A549 (cell line): ENCODE data around the gene TOR2A. TPM values are rescaled to one million over a fixed set of nuclear protein-coding genes. Genes with fewer than 3 reads are reported as not detected.
"Not testable (repeated sequence)": the region's sequence is repeated elsewhere in the genome, so short reads cannot be mapped to it uniquely, and the experiment has no call there.

Experiments
- ATAC-seq, 2 experiments: fragments of 200-7000 bp in 1 of 2; fragments of >200 bp in 1 of 2; cut with Nextera tagmentation in 1 of 2; cut with Tn5 transposase in 1 of 2; 3 replicates each; pipeline versions ENCODE4 v1.8.0 to v1.9.1; 2018 to 2020; ENCODE audit warnings: mild to moderate bottlenecking in 1 of 2, moderate library complexity in 1 of 2
- CTCF ChIA-PET: fragments of 300-600 bp; sonication (Branson Sonifier 250); formaldehyde crosslinking; extraction: SDS; loops from one replicate; lab custom pipeline; 2021; ENCODE audit warnings: antibody characterized with exemption, inconsistent platforms; lab: Yijun Ruan, JAX
- POLR2A ChIA-PET: fragments of 350-600 bp; formaldehyde crosslinking; extraction: SDS; loops from one replicate; lab custom pipeline; 2021; ENCODE audit warnings: antibody characterized with exemption, inconsistent platforms; lab: Yijun Ruan, JAX
- DNase-seq, 2 experiments: peaks; one replicate each; pipeline versions ENCODE4 v3.0.0 to v3.0.0-alpha.2; 2011 to 2016; ENCODE audit warnings: low read depth in 1 of 2, low spot score in 1 of 2
- FAIRE-seq: peaks from 2 replicates; lab custom pipeline; 2011; peaks lifted over from hg19 to GRCh38; lab: Jason Lieb, UNC
- H3K27ac ChIP-seq, 2 experiments: fragments of >200 bp; sonication (Bioruptor Twin); formaldehyde crosslinking; 3 replicates each; pipeline ENCODE4 v1.5.1; 2016 to 2017
- H3K4me1 ChIP-seq: fragments of >200 bp; sonication (Bioruptor Twin); formaldehyde crosslinking; 3 replicates; pipeline ENCODE4 v1.6.1; 2016
- H3K4me2 ChIP-seq: fragments of >200 bp; sonication (Bioruptor Twin); formaldehyde crosslinking; 3 replicates; pipeline ENCODE4 v1.6.1; 2016
- H3K4me3 ChIP-seq: fragments of >200 bp; sonication (Bioruptor Twin); formaldehyde crosslinking; 3 replicates; pipeline ENCODE4 v1.5.1; 2016
- H3K9me3 ChIP-seq: fragments of >200 bp; sonication (Bioruptor Twin); formaldehyde crosslinking; 3 replicates; pipeline ENCODE4 v1.6.1; 2016
- CBX2 ChIP-seq: fragments of 200-600 bp; sonication (generic); IDR thresholded peaks from 2 replicates; pipeline ENCODE4 v1.6.1; 2016; ENCODE audit warnings: low read depth, mild to moderate bottlenecking, borderline replicate concordance
- CEBPB ChIP-seq, 2 experiments: fragments of >200 bp in 1 of 2; sonication (Bioruptor Twin) in 1 of 2; formaldehyde crosslinking in 1 of 2; IDR thresholded peaks; 2 replicates each; pipeline ENCODE4 v1.6.1; 2012 to 2016
- CHD2 ChIP-seq: fragments of 150-350 bp; IDR thresholded peaks from 2 replicates; pipeline ENCODE4 v1.6.1; 2014; ENCODE audit warnings: low read length; ENCODE audit not compliant: partially characterized antibody
- FOSB ChIP-seq: fragments of 250-450 bp; sonication (Bioruptor Pico); IDR thresholded peaks from 2 replicates; pipeline ENCODE4 v1.5.0; 2020; ENCODE audit warnings: mild to moderate bottlenecking, moderate library complexity
- FOSL2 ChIP-seq, 2 experiments: fragments of 450-650 bp in 1 of 2; fragments of >200 bp in 1 of 2; sonication (Bioruptor Twin) in 1 of 2; formaldehyde crosslinking; IDR thresholded peaks; 2 replicates each; pipeline versions ENCODE4 v1.5.0 to v1.6.1; 2016 to 2020; ENCODE audit warnings: mild to moderate bottlenecking in 1 of 2, moderate library complexity in 1 of 2
- GATA3 ChIP-seq: IDR thresholded peaks from 2 replicates; pipeline ENCODE4 v1.6.1; 2012; ENCODE audit warnings: borderline replicate concordance
- HEYL ChIP-seq: fragments of 250-450 bp; sonication (Bioruptor Pico); IDR thresholded peaks from 2 replicates; pipeline ENCODE4 v1.8.0; 2021; ENCODE audit warnings: mild to moderate bottlenecking, moderate library complexity
- HOXB13 ChIP-seq: fragments of 250-450 bp; sonication (Bioruptor Pico); IDR thresholded peaks from 2 replicates; pipeline ENCODE4 v1.5.0; 2020; ENCODE audit warnings: low read depth, mild to moderate bottlenecking, moderate library complexity
- JUNB ChIP-seq: fragments of >200 bp; sonication (Bioruptor Twin); formaldehyde crosslinking; IDR thresholded peaks from 2 replicates; pipeline ENCODE4 v1.6.1; 2016
- MAZ ChIP-seq: fragments of 150-350 bp; IDR thresholded peaks from 2 replicates; pipeline ENCODE4 v1.6.1; 2014; ENCODE audit warnings: antibody characterized with exemption, low read depth, low read length, borderline replicate concordance
- NR3C1 ChIP-seq: fragments of >200 bp; sonication (Bioruptor Twin); formaldehyde crosslinking; IDR thresholded peaks from 3 replicates; pipeline ENCODE4 v1.6.1; 2017
- POLR2A ChIP-seq: IDR thresholded peaks from 2 replicates; pipeline ENCODE4 v1.6.1; 2012; ENCODE audit warnings: mild to moderate bottlenecking, low read length
- RARB ChIP-seq: fragments of 250-450 bp; sonication (Bioruptor Pico); IDR thresholded peaks from 2 replicates; pipeline ENCODE4 v1.8.0; 2021; ENCODE audit warnings: mild to moderate bottlenecking, moderate library complexity
- RCOR1 ChIP-seq: fragments of 150-350 bp; IDR thresholded peaks from 2 replicates; pipeline ENCODE4 v1.6.1; 2014; ENCODE audit warnings: antibody characterized with exemption, low read length, low read depth
- TFCP2L1 ChIP-seq: fragments of 250-450 bp; sonication (Bioruptor Pico); IDR thresholded peaks from 2 replicates; pipeline ENCODE4 v1.5.0; 2021; ENCODE audit warnings: mild to moderate bottlenecking
- TP53 ChIP-seq: fragments of 250-450 bp; sonication (Bioruptor Pico); IDR thresholded peaks from 2 replicates; pipeline ENCODE4 v1.5.0; 2021; ENCODE audit warnings: mild to moderate bottlenecking, moderate library complexity
- ZFP36 ChIP-seq: fragments of 450-650 bp; IDR thresholded peaks from 2 replicates; pipeline ENCODE4 v1.6.1; 2014; ENCODE audit warnings: borderline replicate concordance; ENCODE audit not compliant: partially characterized antibody
- WGBS: methylation state at CpG from one replicate; pipeline ENCODE4 v1.1.6; 2017; ENCODE audit errors: missing lambda C conversion rate; 5-methylcytosine and 5-hydroxymethylcytosine counted together
- polyA plus RNA-seq, 4 experiments: library from polyadenylated mRNA; depleted of rRNA in 3 of 4; stranded (reverse); fragments of >200 nt; fragmentation: RNase III in 1 of 4; extraction: RNeasy Plus Mini Kit Qiagen cat#74134 plus additional on column Dnase treatment in 1 of 4; gene quantifications; 2 replicates in 3 of 4; 3 replicates in 1 of 4; pipeline ENCODE4 v1.2.3, GENCODE V29; 2011 to 2017
- TF ChIP-seq, protein P1 (sequence below): fragments of >200 bp; sonication (Bioruptor Twin); formaldehyde crosslinking; IDR thresholded peaks from 2 replicates; pipeline ENCODE4 v1.6.1; 2016

Gene TOR2A
- polyA plus RNA-seq, 2 of the 4 experiments (the other 2 are of a cell fraction): 4.9 to 9.6 TPM

GRCh38 chr9:127761061-127761460 lies 26.0 kb upstream of the TOR2A start:
- no peak for DNase-seq
- 59% methylated on average over 5 of the region's 5 CpGs for WGBS
- ChIA-PET CTCF (interaction anchor here (0.6 to 15.5 kb wide), 7 partner anchors 23 to 182 kb away, joined by 3 to 157 read pairs (median 5); partner anchors contain the start of genes CDK9, SH2D3C and TOR2A), POLR2A (no interaction called here)
- no peak for TF ChIP-seq HEYL (CRISPR knock-in tag)
- TF ChIP-seq NR3C1: no peak
- TF ChIP-seq CBX2: no peak
- ATAC-seq: 0 out of 6 replicates have a peak, but pooled peaks of 1 of the 2 experiments have one; percentile 12
- no peaks in the 10 kb centered on the region for H3K4me1 ChIP-seq
- no peak overlapping the region for H3K27ac ChIP-seq
- no peak overlapping the region for H3K4me3 ChIP-seq
- H3K9me3 ChIP-seq: no peaks in the 10 kb centered on the region
- FAIRE-seq: no peak
- no peak overlapping the region for H3K4me2 ChIP-seq

DNA sequence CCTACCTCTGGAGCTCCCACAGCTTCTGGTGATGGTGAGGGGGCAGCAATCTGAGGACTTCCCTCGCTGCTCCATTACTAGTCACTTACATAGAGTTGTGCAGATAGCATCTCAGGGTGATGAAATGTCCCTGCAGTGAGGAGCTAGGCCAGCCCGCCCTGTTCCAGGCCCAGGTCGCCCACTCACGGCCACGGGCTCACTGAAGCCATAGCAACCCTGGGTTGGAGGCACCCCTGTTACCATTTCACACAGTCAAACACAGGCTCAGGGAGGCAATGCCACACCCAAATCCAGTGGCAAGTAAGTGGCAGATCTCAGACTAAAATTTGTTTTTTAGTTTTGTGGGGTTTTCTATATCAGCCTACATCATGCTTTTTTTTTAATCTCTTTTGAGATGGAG lies 23.7 kb upstream of the TOR2A start:
- H3K4me3 ChIP-seq: no peak overlapping the region
- no peak overlapping the region for H3K4me2 ChIP-seq
- FAIRE-seq (no peak), ATAC-seq (no peak), DNase-seq (no peak)
- TF ChIP-seq HOXB13 (CRISPR knock-in tag): no peak
- no peak for TF ChIP-seq MAZ
- TF ChIP-seq JUNB: no peak
- no peak for TF ChIP-seq GATA3
- TF ChIP-seq POLR2A: no peak
- no peak for TF ChIP-seq RARB (CRISPR knock-in tag)
- TF ChIP-seq TFCP2L1 (CRISPR knock-in tag): no peak
- no peak for TF ChIP-seq TP53 (CRISPR knock-in tag)
- no peak for TF ChIP-seq RCOR1
- WGBS: 67% methylated on average over 5 of the region's 5 CpGs
- H3K4me1 ChIP-seq: peaks cover 14% of the 10 kb centered on the region
- no peaks in the 10 kb centered on the region for H3K9me3 ChIP-seq
- no peak overlapping the region for H3K27ac ChIP-seq
- CTCF ChIA-PET: interaction anchor here (1.9 to 3.4 kb wide), 2 partner anchors 24 to 26 kb away, joined by 4 to 16 read pairs; partner anchors contain the start of gene TOR2A
- POLR2A ChIA-PET: interaction anchor here (0.6 kb wide), 1 partner anchor 13 kb away, joined by 5 read pairs; no protein-coding TSS in a partner anchor

GRCh38 chr9:127756776-127757175 lies 21.7 kb upstream of the TOR2A start:
- WGBS: 59% methylated on average over 11 of the region's 11 CpGs
- ChIA-PET POLR2A (interaction anchor here (0.6 to 0.7 kb wide), 3 partner anchors 22 to 53 kb away, joined by 3 to 4 read pairs (median 3); no protein-coding TSS in a partner anchor), CTCF (interaction anchor here (0.7 to 3.4 kb wide), 4 partner anchors 12 to 113 kb away, joined by 4 to 16 read pairs (median 12); partner anchors contain the start of gene TOR2A)
- H3K9me3 ChIP-seq, H3K4me2 ChIP-seq, DNase-seq, ATAC-seq, H3K27ac ChIP-seq, H3K4me3 ChIP-seq, FAIRE-seq: not testable (repeated sequence)
- peaks cover 14% of the 10 kb centered on the region for H3K4me1 ChIP-seq

GRCh38 chr9:127756233-127756632 lies 21.1 kb upstream of the TOR2A start:
- peaks cover 14% of the 10 kb centered on the region for H3K4me1 ChIP-seq
- ATAC-seq: no peak
- no peak for FAIRE-seq
- no peak overlapping the region for H3K4me2 ChIP-seq
- no peak overlapping the region for H3K4me3 ChIP-seq
- ChIA-PET POLR2A (interaction anchor here (0.6 to 0.7 kb wide), 2 partner anchors 37 to 52 kb away, joined by 3 to 4 read pairs; no protein-coding TSS in a partner anchor), CTCF (interaction anchor here (0.7 to 3.4 kb wide), 7 partner anchors 9 to 114 kb away, joined by 3 to 16 read pairs (median 11); partner anchors contain the start of gene TOR2A)
- H3K27ac ChIP-seq: no peak overlapping the region
- DNase-seq: no peak
- TF ChIP-seq, protein P1, sequence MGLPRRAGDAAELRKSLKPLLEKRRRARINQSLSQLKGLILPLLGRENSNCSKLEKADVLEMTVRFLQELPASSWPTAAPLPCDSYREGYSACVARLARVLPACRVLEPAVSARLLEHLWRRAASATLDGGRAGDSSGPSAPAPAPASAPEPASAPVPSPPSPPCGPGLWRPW: no peak
- TF ChIP-seq MAZ (no peak), CEBPB (IDR thresholded peaks at IDR 0.05) (no peak), ZFP36 (peak; percentile 13), CHD2 (no peak), FOSL2 (IDR thresholded peaks at IDR 0.05) (no peak), FOSL2 (CRISPR knock-in tag; IDR thresholded peaks at IDR 0.05) (no peak), FOSB (CRISPR knock-in tag) (no peak), POLR2A (no peak), CBX2 (no peak)
- 87% methylated on average over 3 of the region's 3 CpGs for WGBS
- H3K9me3 ChIP-seq: no peaks in the 10 kb centered on the region
